HG03025 (cell line): ENCODE data around the gene CDH8.
"Not testable (repeated sequence)": the region's sequence is repeated elsewhere in the genome, so short reads cannot be mapped to it uniquely, and the experiment has no call there.

Experiments used
- ATAC-seq: cut with Tn5 transposase; IDR thresholded peaks from one replicate; pipeline ENCODE4 v1.9.1; 2021; ENCODE audit warnings: mild to moderate bottlenecking, moderate library complexity; ENCODE audit not compliant: unreplicated experiment, low FRiP score

CDH8 gene

DNA sequence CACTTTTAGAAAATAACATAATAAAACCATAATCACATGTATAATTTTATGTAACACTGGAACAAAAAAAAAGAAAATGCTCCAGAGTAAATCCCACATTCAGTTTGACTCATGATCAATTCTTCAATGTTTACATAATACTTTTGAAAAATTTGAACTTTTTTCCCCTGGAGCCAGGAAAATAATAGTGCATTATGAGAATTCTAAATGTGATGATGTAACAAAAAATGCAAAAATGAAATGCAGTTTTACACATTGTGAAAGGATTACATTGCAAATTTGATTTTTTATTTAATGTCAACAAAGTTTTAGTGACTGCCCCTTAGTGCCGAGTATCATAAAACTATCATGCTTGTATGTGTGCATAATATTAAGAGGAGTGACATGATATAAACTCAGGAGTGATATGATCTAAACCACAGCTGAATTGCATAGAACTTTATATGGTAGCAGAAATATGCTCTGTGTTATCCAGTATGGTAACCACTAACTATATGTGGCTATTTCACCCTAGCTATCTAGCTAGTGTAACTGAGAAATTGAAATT is 238.2 kb downstream of the CDH8 start:
- ATAC-seq = no peak

DNA sequence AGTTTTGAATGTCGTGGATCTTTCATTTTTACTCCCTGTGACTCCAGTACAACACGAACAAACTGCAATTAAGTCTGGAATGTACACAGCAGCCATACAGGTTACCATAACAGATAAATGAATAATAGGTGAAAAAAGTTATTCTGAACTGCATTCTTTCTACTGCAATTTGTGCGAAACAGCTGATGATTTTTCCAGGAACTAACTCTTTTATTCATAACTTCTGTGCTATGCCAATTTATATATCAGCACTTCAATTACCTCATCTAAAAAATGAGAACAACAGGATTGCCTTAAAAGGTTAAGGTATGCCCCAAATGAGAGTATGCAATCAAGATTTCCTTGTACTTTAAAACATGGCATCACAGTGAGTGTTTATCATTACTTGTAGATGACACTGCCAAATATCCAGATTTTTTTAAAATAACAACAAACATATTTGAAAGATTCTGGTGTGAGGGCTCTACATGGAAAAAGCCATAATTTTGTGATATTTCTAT is 238.9 kb downstream of the CDH8 start:
- ATAC-seq = no peak

DNA sequence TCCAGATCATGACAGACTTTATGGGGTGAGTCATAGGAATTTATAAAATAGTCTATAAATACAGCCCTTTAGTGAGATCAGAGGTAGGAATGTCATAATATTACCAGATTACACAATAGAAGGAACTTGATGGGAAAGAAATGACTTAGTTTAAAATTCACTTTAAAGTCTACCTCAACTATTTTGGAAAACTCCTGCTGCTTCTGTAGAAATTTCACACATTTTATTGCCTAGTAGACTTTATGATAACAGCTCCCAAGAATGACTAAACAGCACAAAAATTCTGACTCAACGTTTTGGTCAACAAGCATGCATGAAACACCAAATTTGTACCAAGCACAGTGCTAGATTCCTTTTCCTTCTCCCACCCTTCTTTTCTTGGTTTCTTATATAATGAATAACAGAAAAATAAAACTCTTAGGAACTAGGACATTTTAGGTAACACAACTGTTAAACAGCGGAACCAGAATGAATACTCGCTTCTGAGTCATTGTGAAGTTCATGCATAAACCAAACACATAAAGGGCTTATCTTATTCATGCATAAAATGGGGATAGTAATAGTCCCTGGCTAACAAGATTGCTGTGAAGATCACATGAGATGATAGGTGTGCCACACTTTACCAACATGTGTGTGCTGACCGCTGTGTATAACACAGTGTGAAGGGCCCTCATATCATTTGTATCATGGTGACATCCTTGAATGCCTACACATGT is 243.9 kb downstream of the CDH8 start:
- ATAC-seq = no peak

DNA sequence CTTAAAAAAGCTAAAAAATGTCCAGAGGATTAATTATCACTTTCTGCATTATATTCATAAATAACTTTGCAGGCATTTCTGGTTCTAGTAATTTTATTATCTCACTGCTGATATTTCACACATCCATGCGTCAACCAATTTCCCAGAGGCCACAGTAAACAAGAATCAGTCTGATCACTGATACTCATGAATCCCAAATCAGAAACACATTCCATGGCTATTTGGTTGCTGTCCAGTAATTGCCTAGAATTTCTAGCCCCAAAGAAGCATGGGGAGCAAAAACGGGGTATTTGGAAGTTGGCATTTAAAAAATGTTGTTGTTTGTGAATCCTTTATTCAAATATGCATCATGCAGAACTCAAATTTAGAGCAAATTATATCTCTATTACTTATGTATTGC is 244.8 kb downstream of the CDH8 start:
- no peak for ATAC-seq

DNA sequence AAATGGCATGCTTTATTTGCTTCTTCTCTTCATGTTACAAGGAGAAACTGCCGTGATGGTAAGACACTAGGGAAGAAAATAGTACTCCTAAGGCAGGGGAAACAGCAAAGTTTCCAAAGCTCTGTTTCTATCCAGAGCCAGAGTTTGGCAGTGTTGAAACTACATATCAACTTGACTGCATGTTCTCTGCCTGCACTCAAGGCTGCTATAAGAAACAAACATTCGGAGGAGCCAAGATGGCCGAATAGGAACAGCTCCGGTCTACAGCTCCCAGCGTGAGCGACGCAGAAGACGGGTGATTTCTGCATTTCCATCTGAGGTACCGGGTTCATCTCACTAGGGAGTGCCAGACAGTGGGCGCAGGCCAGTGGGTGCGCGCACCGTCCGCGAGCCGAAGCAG is 254.4 kb downstream of the CDH8 start:
- ATAC-seq = not testable (repeated sequence)

DNA sequence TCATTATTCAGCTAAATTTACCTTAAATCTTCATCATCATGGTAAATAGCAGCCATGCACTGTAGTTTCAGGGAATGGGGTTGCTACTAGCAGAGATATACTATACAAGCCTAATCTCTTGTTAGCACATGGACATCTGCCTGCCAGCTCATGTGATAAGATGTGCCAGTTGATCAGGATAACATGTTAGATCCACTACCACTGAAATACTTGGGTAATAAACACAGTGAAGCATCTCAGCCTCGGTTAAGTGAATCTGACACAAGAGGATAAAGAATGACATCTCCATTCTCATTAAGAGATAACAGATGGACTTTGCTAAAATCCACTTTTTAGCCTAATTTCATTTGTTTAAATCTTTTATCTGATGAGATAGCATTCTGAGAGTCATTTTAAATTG is 256.1 kb downstream of the CDH8 start:
- ATAC-seq = no peak

DNA sequence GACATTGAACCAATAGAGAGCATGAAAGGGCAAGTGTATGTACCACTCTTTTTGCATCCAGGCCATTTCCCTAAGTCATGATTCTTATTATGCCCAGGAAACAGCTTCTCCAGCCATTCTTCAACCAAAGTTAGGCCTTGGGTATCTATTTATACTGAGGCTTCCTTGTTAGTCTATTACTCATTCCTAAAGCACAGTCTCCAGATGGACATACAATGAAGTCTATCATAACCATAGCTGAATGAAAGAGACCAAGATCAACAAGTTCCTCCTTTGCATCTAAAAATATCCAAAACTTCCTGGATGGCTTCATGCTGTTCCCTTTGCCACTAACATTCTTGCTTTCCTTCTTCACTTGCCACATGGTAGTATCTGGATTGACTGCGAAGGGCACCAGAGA is 265.9 kb downstream of the CDH8 start:
- no peak for ATAC-seq

DNA sequence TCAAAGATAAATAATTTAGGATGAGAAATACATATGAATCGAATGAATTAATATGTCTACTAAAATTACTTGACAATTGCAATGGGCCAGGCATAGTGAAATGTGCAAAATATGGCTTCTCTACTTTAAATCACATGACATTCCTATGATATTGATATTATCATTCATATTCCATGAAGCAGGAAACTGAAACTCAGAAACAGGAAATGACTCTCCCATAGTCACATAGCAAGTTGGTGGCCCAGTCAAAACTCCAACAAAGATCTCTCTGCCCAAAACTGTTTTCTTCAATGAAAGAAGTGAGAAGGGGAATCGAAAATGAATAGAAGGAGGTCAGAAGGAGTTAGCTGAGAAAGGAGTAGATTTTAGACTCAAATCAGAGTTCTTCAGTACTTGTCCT is 272.2 kb downstream of the CDH8 start:
- no peak for ATAC-seq

DNA sequence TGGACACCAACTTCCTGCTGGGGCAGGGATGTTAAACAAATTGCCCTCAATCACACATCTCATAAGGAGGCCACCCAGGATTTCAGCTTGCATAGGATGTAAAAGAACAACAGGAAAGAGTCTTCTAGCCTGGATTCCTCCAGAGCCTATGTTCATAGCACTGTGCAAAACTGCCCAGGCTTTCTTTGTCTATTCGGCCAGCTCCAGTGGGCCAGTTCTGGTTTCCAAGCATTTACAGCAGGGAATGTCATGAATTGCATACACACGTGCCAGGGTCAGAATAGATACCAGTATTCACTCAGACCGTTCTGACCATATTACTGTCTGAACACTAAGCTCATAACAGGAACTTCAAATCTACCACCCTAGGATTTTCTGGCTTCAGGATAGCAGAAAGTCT is 273.2 kb downstream of the CDH8 start:
- no peak for ATAC-seq

DNA sequence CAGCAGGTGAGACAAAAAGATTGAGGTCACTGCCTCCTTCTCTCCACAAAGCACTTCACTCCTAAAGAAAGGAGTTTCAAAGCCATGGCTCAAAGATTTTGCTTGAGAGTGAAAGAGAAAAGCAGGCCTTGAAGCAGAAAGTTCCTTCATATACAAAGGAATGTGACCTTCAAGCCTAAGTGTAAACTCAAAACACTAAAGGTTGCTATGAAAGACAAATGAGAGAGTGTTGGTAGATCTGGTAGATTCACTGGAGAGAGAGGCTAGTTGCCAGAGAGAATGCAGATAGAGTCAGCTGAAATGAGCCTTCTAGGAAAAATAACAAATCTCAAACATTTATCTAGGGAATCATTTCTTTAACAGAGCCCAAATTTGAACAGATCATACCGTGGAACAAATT is 305.2 kb downstream of the CDH8 start:
- ATAC-seq = no peak

DNA sequence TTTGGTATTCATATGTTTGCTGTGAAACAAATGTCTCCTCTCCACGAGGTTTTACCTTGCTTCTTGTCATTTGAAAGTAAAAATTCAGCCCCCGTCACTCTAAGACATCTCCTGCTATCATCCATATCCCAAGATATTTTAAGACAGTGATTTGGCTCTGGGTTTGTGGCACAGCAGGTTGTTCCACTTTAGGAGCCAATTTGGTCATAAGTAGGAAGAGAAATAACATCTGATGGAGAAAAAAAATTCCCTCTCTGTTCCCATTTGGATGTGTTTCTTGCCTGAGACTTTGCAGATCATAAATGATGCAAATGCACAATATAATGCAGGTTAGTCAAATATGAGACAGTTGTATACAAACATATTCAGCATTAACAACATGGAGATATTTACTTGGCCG is 309.5 kb downstream of the CDH8 start:
- no peak for ATAC-seq

DNA sequence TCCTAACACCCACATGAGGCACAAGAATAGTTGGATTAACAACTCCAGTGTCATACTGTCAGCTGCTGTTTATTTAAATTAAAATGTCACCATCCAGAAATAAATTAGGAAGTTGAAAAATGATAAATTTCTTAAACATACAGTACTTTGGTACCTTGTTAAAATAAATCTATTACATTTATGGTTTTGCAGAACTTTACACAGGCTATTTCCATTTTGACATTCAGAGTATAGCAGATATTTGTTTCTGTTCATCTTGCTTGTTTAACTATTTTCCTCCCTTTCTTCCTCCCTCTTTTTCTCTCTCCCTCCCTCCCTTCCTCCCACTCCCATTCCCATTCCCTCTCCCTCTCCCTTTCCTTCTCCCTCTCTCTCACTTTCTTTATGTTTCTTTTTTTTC is 310.1 kb downstream of the CDH8 start:
- ATAC-seq = no peak

DNA sequence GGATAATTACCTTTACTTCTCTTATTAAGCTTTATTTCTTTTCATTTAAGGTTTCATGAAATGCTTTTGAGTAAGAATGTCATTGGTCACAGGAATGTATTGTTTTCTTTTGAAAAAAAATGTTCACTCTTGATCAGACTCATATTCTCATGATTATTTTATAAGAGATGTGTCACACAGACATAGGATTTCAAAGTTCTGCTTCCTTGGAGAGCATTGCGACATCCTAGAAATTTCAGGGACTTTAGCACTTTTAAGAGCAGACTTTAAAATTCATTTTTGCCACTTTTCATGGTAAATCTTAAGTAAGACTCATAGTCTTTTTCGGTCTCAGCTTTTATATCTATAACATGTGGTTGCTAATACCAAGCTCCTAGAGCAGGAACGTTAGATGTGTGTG is 314.7 kb downstream of the CDH8 start:
- ATAC-seq = no peak

DNA sequence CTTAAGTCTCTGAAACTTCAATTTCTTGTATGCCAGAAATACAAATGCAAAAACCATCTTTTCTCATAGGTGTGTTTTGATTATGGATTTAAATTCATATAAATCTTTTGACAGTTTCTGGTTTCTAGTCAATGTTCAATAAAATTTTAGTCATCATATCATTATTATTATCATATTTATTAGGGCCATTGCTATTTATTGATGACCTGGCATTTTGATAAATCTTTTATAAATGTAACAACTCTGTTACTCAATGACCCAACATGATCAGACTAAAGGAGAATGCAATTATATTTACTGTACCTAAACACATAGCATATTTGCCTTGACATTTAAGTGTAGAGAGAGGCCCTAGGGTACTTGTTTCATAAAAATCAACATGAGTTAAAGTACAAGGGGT is 320.8 kb downstream of the CDH8 start:
- ATAC-seq = no peak

DNA sequence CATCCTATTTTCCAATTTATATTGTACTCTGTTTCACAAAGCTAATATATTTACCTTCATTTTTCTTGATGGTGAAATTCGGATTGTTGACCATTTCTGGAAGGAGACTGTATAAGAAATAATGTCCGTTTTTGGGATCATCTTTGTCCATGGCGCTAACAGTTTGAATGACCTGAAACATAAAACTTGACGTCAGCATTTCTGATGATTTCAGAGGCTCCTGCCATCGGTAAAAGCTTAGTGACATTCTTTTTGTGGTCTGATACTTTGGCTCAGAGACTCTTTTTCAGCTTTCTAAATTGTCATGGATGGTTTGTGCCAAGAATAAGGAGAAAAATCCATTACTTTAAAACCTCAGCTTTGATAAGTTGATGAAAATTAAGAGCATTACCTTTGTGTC is 322.5 kb downstream of the CDH8 start:
- ATAC-seq = no peak

DNA sequence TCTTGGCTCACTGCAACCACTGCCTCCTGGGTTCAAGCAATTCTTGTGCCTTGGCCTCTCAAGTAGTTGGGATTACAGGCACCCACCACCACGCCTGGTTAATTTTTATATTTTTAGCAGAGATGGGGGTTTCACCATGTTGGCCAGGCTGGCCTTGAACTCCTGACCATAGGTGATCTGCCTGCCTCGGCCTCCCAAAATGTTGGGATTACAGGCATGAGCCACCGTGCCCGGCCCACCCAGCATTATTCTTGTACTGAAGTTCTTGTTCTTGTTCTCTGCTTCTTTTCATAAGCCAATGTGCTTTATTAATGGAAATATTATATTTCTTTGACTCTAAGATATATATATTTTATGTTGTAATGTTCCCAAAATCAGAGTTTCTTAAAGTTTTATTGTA is 336.6 kb downstream of the CDH8 start:
- ATAC-seq = not testable (repeated sequence)

DNA sequence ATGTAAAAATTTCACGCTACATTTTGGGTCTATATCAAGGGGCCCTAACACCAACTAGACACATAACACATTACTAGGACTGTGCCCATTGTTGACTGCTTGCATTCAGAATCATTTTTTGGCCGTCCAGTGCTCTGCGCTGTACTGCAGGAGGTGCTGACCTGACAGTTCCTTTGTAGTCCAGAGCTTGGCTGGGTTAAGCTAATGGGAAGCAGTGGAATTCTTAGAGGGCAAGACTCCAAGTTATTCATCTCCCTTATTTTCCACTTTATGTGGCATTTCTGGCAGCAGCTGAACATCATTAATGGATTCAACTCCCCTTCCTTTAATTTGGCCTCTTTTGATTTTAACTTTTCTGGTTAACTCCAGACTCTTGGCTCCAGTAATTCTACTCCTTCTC is 351.7 kb downstream of the CDH8 start:
- no peak for ATAC-seq

DNA sequence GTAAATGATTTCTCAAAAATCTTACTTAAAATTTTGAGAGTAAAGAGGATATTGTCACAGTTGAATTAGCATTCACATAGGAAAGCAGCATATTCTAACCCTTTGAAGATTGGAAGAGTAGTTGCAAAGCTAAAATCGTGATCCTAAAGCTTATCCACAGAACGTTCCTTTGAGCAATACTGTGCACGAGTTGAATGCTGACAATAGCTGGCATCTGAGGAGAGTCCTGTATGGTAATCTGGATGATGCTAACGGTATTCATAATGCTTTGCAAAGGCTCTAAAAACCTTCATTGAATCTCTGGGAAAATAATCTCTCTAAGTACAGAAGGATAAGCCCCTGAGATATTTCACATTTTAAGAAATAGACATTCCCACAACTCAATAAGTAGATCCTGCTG is 354.6 kb downstream of the CDH8 start:
- no peak for ATAC-seq

DNA sequence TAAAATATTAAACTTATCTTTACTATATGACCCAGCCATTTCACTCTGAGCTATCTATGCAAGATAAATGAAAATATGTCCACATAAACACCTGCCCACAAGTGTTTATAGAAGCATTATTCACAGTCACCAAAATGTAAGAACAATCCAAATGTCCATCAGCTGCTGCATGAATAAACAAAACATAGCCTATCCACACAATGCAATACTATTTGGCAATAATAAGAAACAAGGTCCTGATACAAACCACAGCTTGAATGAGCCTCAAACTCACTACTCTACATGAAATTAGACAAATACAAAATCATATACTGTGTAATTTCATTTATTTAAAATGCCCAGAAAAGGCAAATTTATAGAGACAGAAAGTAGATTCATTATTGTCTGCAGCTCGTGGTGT is 355.1 kb downstream of the CDH8 start:
- no peak for ATAC-seq

DNA sequence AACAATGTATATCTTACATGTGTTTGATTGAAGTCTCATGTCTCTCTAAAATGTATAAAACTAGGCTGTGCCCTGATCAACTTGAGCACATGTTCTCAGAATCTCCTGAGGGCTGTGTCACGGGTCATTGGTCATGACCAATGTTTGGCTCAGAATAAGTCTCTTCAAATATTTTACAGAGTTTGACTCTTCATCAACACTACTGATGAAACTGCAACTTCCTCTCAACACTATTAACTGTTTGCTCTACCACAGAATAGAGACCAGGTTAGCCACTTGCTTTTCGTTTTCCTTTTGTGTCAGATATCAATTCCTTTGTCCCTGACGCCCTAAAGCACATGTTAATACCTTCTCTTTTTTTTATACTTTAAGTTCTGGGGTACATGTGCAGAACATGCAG is 358.1 kb downstream of the CDH8 start:
- no peak for ATAC-seq

DNA sequence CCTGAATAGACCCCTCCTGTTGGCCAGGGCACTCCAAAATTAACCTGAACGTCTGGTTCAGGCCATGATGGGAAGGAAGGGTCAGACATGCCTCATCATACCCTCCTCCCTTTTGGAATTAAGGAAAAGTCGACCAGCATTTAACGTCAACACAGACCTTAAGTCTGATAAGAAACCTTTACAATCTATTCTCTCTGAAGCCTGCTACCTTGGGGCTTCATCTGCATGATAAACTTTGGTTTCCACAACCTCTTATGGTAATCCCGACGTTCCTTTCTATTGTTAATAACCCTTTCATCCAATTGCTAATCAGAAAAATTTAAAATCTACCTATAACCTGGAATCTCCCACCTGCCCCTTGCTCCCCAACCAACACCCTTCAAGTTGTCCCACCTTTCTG is 358.5 kb downstream of the CDH8 start:
- no peak for ATAC-seq

DNA sequence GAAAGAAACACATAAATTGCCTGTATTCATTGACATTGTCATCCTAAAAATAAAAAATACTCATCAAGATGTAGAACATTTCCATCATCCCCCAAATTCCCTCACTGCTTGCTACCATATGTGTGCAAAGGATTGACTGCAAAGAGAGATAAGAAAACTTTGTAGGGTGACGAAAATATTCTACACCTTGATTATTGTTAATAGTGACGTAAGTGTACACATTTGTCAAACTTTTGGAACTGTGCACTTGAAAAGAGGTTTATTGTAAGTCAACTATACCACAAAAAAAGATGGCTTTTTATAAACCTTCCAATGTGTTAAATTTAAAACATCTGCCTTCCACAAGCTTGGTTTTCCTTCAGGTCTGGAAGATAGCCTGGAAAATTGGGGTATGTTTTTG is 359.5 kb downstream of the CDH8 start:
- ATAC-seq = no peak

DNA sequence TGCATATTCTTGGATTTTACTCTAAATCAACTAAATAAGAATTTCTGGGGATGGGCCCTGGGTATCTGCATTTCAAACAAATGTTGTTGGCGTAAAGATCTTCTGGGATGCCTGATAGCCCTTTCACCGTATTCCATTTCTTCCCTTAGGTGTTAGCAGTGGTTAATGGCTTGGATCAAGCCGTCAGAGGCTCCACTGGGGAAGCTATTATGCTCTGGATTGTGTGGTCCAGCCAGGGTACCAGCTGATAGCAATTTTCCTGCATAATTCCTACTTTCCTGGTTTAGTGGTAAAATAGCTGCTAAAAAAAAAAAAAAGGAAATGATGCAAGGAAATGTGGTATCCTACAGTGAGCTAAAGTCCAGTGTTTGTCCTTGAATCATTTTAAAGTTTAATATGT is 365.1 kb downstream of the CDH8 start:
- no peak for ATAC-seq
